Measurements from ENCODE around the gene VAMP1. TPM values are rescaled to one million over a fixed set of nuclear protein-coding genes. Genes with fewer than 3 reads are reported as not detected.

The VAMP1 gene
- total and polyA plus RNA-seq, 2 of the 8 experiments (the other 6 are each of a cell fraction or from before 2014, with no cell fraction given): 10.8 to 23.1 TPM

- H3K27ac ChIP-seq (ENCODE audit: low read depth, low read length): no peak overlapping the region
- no peak overlapping the region for H3K4ac ChIP-seq (replicated peaks; ENCODE audit: insufficient read length, low read depth, low read length)
- no peak overlapping the region for H4K5ac ChIP-seq (ENCODE audit: insufficient read length, low read depth, low read length)
- no peaks in the 10 kb centered on the region for H3K36me3 ChIP-seq (ENCODE audit: control insufficient read depth in 2 of 4, insufficient read depth in 4 of 4, low read length in 3 of 4)
- H3K4me1 ChIP-seq (replicated peaks in 1 of 4; ENCODE audit: control insufficient read depth in 3 of 4, insufficient read depth in 4 of 4, low read length in 3 of 4): peaks cover 0 to 4% (median under 1%) of the 10 kb centered on the region in 4 experiments; a peak in 2 of 7 replicates
- no peaks in the 10 kb centered on the region for H3K9me3 ChIP-seq (ENCODE audit: insufficient read depth in 2 of 2, low read depth in 1 of 2, low read length in 1 of 2)
- H3K14ac ChIP-seq (ENCODE audit: insufficient read length): no peak overlapping the region
- no peak overlapping the region for H2BK5ac ChIP-seq (ENCODE audit: low read depth, low read length)
- no peak overlapping the region for H2AK5ac ChIP-seq (ENCODE audit: low read depth, low read length)
- ChIA-PET POLR2A (ENCODE audit: partially characterized antibody) (interaction anchor here (1.9 kb wide), 1 partner anchor 50 kb away, joined by 6 read pairs; the partner anchor contains the start of gene VAMP1), CTCF (ENCODE audit: partially characterized antibody) (interaction anchor here (0.6 to 2.6 kb wide), 3 partner anchors 37 to 107 kb away, joined by 3 to 6 read pairs (median 3); no protein-coding TSS in a partner anchor)
- no peak overlapping the region for H3K4me3 ChIP-seq (ENCODE audit: extremely low read depth in 1 of 4, insufficient read depth in 2 of 4, low read depth in 3 of 4, low read length in 4 of 4)
- H2AFZ ChIP-seq (ENCODE audit: low read length): no peak overlapping the region
- H3K23me2 ChIP-seq (ENCODE audit: low read depth, low read length): no peaks in the 10 kb centered on the region
- H2BK120ac ChIP-seq (replicated peaks; ENCODE audit: low read depth, low read length): no peak overlapping the region
- no peak overlapping the region for H4K8ac ChIP-seq (ENCODE audit: extremely low read depth, insufficient read depth, low read length)
- H4K20me1 ChIP-seq (replicated peaks in 1 of 2; ENCODE audit: control insufficient read depth in 1 of 2, insufficient read depth in 2 of 2, low read length in 2 of 2): no peaks in the 10 kb centered on the region
- no peak overlapping the region for H4K91ac ChIP-seq (replicated peaks; ENCODE audit: insufficient read length, low read length)
- H3K9ac ChIP-seq (replicated peaks in 1 of 4; ENCODE audit: extremely low read depth in 1 of 4, low read depth in 3 of 4, low read length in 3 of 4): no peak overlapping the region
- no peak overlapping the region for H2BK15ac ChIP-seq (ENCODE audit: low read length)
- no peaks in the 10 kb centered on the region; a peak in 1 of 7 replicates for H3K27me3 ChIP-seq (replicated peaks in 1 of 4; ENCODE audit: control insufficient read depth in 3 of 4, extremely low read depth in 1 of 4, insufficient read depth in 3 of 4, low read length in 3 of 4)
- no peak overlapping the region for H2BK12ac ChIP-seq (ENCODE audit: low read depth, low read length)
- H2BK20ac ChIP-seq (ENCODE audit: low read length): no peak overlapping the region
- H3K79me2 ChIP-seq (ENCODE audit: control insufficient read depth in 1 of 2, insufficient read depth in 2 of 2, low read length in 2 of 2): no peaks in the 10 kb centered on the region
- FAIRE-seq: no peak
- H3K23ac ChIP-seq (ENCODE audit: insufficient read length): no peak overlapping the region
- no peak overlapping the region for H3K4me2 ChIP-seq (ENCODE audit: insufficient read depth in 1 of 2, low read depth in 2 of 2, low read length in 2 of 2)
- H3K79me1 ChIP-seq (ENCODE audit: low read depth, low read length): no peaks in the 10 kb centered on the region
- DNase-seq (ENCODE audit: low read depth in 1 of 2, low spot score in 2 of 2): no peak
- H3K18ac ChIP-seq (ENCODE audit: extremely low read depth, low read length): no peak overlapping the region
- 95% methylated on average over 4 of the region's 4 CpGs; no CpG with 5 or more reads in 1 of the 2 experiments for WGBS, 2 experiments (ENCODE audit: extremely low coverage in 1 of 2, insufficient coverage in 1 of 2, insufficient read length in 1 of 2, insufficient replicate concordance in 2 of 2, low coverage in 1 of 2, low lambda C conversion rate in 2 of 2, missing lambda C conversion rate in 1 of 2)
- no peak overlapping the region for H3K56ac ChIP-seq (replicated peaks; ENCODE audit: insufficient read length, low read depth, low read length)
- TF ChIP-seq CHD1 (IDR thresholded peaks at IDR 0.05; ENCODE audit: low read depth, low read length) (no peak), ATF3 (IDR thresholded peaks at IDR 0.05; ENCODE audit: insufficient read depth, low read depth, low read length) (no peak), HDAC2 (IDR thresholded peaks at IDR 0.05; ENCODE audit: borderline replicate concordance in 1 of 2, low read depth in 2 of 2, low read length in 2 of 2) (no peak), SP2 (IDR thresholded peaks at IDR 0.05; ENCODE audit: low read length) (no peak), POU5F1 (IDR thresholded peaks at IDR 0.05; ENCODE audit: low read depth, low read length) (no peak), NANOG (IDR thresholded peaks at IDR 0.05; ENCODE audit: insufficient read depth, low read depth, low read length, poor library complexity, severe bottlenecking) (no peak)
These were observed 50.1 kb downstream of the VAMP1 start for GRCh38 chr12:6420364-6420763.

Data from H1 (cell line).